ENCODE results near the gene TNIP2. TPM values are rescaled to one million over a fixed set of nuclear protein-coding genes. Genes with fewer than 3 reads are reported as not detected.
"Not testable (repeated sequence)": the region's sequence is repeated elsewhere in the genome, so short reads cannot be mapped to it uniquely, and the experiment has no call there.

TNIP2 gene
- total and polyA plus RNA-seq, 8 donors: 11.4 to 25.4 (median 17.9) TPM

DNA sequence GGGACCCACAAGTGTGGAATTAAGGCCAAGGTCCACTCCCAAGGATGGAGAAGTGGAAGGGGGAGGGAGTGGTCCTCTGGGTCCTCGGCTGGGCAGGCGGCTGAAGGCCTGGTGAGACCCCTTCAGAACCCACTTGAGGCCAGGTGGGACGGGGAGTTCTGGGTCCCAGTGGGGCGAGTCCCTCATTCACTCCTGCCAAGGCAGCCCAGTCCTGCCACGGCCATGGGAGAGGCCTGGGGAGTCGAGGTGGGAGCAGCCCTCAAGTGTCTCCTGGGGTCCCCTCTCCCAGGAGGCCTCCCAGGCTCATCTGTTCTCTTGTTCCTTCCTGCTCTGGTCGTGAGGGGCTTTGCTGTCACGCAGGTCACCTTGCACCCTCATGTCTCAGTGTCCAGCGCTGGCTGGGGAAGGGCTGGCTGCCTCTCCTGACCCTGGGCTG, 30.7 kb upstream of the TNIP2 start:
- Histone ChIP-seq H3K4me1 (peaks cover 0 to 18% (median 0%) of the 10 kb centered on the region in 3 donors), H3K36me3 (no peaks in the 10 kb centered on the region), H3K27ac (no peak overlapping the region), H3K27me3 (no peaks in the 10 kb centered on the region), H3K4me3 (no peak overlapping the region), H3K9me3 (no peaks in the 10 kb centered on the region)
- DNase-seq (peak in 2 of 6 donors; percentile 50 to 70), ATAC-seq (no peak), FAIRE-seq (no peak)
- TF ChIP-seq, protein P1, sequence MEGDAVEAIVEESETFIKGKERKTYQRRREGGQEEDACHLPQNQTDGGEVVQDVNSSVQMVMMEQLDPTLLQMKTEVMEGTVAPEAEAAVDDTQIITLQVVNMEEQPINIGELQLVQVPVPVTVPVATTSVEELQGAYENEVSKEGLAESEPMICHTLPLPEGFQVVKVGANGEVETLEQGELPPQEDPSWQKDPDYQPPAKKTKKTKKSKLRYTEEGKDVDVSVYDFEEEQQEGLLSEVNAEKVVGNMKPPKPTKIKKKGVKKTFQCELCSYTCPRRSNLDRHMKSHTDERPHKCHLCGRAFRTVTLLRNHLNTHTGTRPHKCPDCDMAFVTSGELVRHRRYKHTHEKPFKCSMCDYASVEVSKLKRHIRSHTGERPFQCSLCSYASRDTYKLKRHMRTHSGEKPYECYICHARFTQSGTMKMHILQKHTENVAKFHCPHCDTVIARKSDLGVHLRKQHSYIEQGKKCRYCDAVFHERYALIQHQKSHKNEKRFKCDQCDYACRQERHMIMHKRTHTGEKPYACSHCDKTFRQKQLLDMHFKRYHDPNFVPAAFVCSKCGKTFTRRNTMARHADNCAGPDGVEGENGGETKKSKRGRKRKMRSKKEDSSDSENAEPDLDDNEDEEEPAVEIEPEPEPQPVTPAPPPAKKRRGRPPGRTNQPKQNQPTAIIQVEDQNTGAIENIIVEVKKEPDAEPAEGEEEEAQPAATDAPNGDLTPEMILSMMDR (IDR thresholded peaks at IDR 0.05): no peak
- 93 to 96% methylated on average over 9 of the region's 9 CpGs for WGBS, 2 donors
- intact Hi-C loops (cut with DNase I): no loop called here

GRCh38 chr4:2786152-2786671, 30.1 kb upstream of the TNIP2 start:
- ATAC-seq (no peak), FAIRE-seq (no peak), DNase-seq (peak in 2 of 6 donors; percentile 44 to 56)
- Histone ChIP-seq H3K4me1 (peaks cover 0 to 12% (median 0%) of the 10 kb centered on the region in 3 donors), H3K9me3 (no peaks in the 10 kb centered on the region), H3K4me3 (no peak overlapping the region), H3K36me3 (no peaks in the 10 kb centered on the region), H3K27me3 (no peaks in the 10 kb centered on the region), H3K27ac (no peak overlapping the region)
- 89 to 94% methylated on average over 7 of the region's 7 CpGs for WGBS, 2 donors
- TF ChIP-seq, protein P1 (IDR thresholded peaks at IDR 0.05): no peak
- intact Hi-C loops (cut with DNase I): no loop called here

- ATAC-seq (peak; percentile 57 to 80 (median 66)), FAIRE-seq (no peak)
Observed at GRCh38 chr4:2785613-2786012, 29.5 kb upstream of the TNIP2 start.

DNA sequence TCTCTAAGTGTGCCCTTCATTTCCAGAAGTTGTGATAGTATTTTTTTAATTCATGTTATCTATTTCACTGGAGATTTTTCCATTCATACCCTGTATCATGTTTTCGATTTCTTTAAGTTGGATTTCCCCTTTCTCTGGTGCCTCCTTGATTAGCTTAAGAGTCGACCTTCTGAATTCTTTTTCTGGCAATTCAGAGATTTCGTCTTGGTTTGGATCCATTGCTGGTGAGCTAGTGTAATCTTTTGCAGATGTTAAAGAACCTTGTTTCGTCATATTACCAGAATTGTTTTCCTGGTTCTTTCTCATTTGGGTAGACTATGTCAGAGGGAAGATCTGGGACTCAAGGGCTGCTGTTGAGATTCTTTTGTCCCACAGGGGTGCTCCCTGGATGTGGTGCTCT, 27.7 kb upstream of the TNIP2 start:
- H3K4me1 ChIP-seq: peaks cover 0 to 11% (median 0%) of the 10 kb centered on the region in 3 donors
- H3K4me3 ChIP-seq: no peak overlapping the region
- no peak overlapping the region for H3K27ac ChIP-seq
- ATAC-seq: no peak
- no peaks in the 10 kb centered on the region for H3K27me3 ChIP-seq
- FAIRE-seq: no peak
- 80 to 84% methylated on average over 4 of the region's 4 CpGs for WGBS, 2 donors
- intact Hi-C loops (cut with DNase I): no loop called here
- DNase-seq: no peak
- TF ChIP-seq, protein P1 (IDR thresholded peaks at IDR 0.05): no peak
- no peaks in the 10 kb centered on the region for H3K9me3 ChIP-seq
- H3K36me3 ChIP-seq: no peaks in the 10 kb centered on the region

More at GRCh38 chr4:2785613-2786012, 29.5 kb upstream of the TNIP2 start:
- intact Hi-C loops (cut with DNase I): no loop called here
- TF ChIP-seq, protein P1 (IDR thresholded peaks at IDR 0.05): no peak
- DNase-seq: peak in 3 of 6 donors; percentile 30 to 47 (median 33)
- peaks cover 0 to 11% (median 0%) of the 10 kb centered on the region in 3 donors for H3K4me1 ChIP-seq
- 50 to 51% methylated on average over 4 of the region's 4 CpGs for WGBS, 2 donors
- H3K4me3 ChIP-seq: no peak overlapping the region
- no peaks in the 10 kb centered on the region for H3K9me3 ChIP-seq
- no peaks in the 10 kb centered on the region for H3K36me3 ChIP-seq
- H3K27me3 ChIP-seq: no peaks in the 10 kb centered on the region
- peak overlapping the region in 1 of 4 donors; percentile 2 for H3K27ac ChIP-seq

- FAIRE-seq (no peak), ATAC-seq (no peak), DNase-seq (no peak)
- intact Hi-C loops (cut with DNase I): no loop called here
- no peaks in the 10 kb centered on the region for H3K27me3 ChIP-seq
- H3K36me3 ChIP-seq: no peaks in the 10 kb centered on the region
- 92 to 93% methylated on average over 10 of the region's 10 CpGs for WGBS, 2 donors
- H3K4me3 ChIP-seq: no peak overlapping the region
- H3K9me3 ChIP-seq: no peaks in the 10 kb centered on the region
- H3K4me1 ChIP-seq: peaks cover 0 to 9% (median 0%) of the 10 kb centered on the region in 3 donors
- TF ChIP-seq, protein P1 (IDR thresholded peaks at IDR 0.05): no peak
- H3K27ac ChIP-seq: no peak overlapping the region
Observed at GRCh38 chr4:2781911-2782310, 25.8 kb upstream of the TNIP2 start.

GRCh38 chr4:2780643-2781042, 24.5 kb upstream of the TNIP2 start:
- intact Hi-C loops (cut with DNase I); H3K36me3 ChIP-seq; H3K4me3 ChIP-seq; FAIRE-seq; H3K9me3 ChIP-seq; H3K4me1 ChIP-seq; ATAC-seq; H3K27ac ChIP-seq; H3K27me3 ChIP-seq: not testable (repeated sequence)
- peak in 1 of 6 donors; percentile 0 for DNase-seq
- 85 to 96% methylated on average over 5 of the region's 5 CpGs for WGBS, 2 donors

Data from pancreas (tissue), 10 donors.